H1 (cell line): ENCODE results near the gene TBC1D22A. TPM values are rescaled to one million over a fixed set of nuclear protein-coding genes. Genes with fewer than 3 reads are reported as not detected.

Source experiments
- CTCF ChIA-PET: fragments of 300-600 bp; sonication (Branson Sonifier 250); formaldehyde crosslinking; loops from one replicate; lab custom pipeline; 2021; ENCODE audit not compliant: partially characterized antibody; lab: Charles Lee
- POLR2A ChIA-PET: fragments of 300-600 bp; sonication (Branson Sonifier 250); formaldehyde crosslinking; loops from one replicate; lab custom pipeline; 2021; ENCODE audit warnings: inconsistent platforms; ENCODE audit not compliant: partially characterized antibody; lab: Charles Lee
- DNase-seq, 2 experiments: peaks; one replicate each; pipeline versions ENCODE4 v3.0.0 to v3.0.0-alpha.2; 2010 to 2022; ENCODE audit warnings: low spot score in 2 of 2, low read depth in 1 of 2, mixed read lengths in 1 of 2
- FAIRE-seq: peaks from 2 replicates; lab custom pipeline; 2011; peaks lifted over from hg19 to GRCh38; lab: Jason Lieb, UNC
- H2AFZ ChIP-seq: 2 replicates; pipeline ENCODE4 v1.8.1; 2012; ENCODE audit warnings: low read length, inconsistent platforms
- H2AK5ac ChIP-seq: 2 replicates; pipeline ENCODE4 v1.6.1; 2013; ENCODE audit warnings: low read depth, low read length
- H2BK120ac ChIP-seq: replicated peaks from 2 replicates; pipeline ENCODE3; 2013; ENCODE audit warnings: low read depth, low read length, inconsistent platforms
- H2BK12ac ChIP-seq: 2 replicates; pipeline ENCODE4 v1.6.1; 2013; ENCODE audit warnings: low read depth, low read length
- H2BK15ac ChIP-seq: 2 replicates; pipeline ENCODE4 v1.6.1; 2013; ENCODE audit warnings: low read length
- H2BK20ac ChIP-seq: 2 replicates; pipeline ENCODE4 v1.6.1; 2013; ENCODE audit warnings: low read length
- H2BK5ac ChIP-seq: 2 replicates; pipeline ENCODE4 v1.6.1; 2013; ENCODE audit warnings: low read depth, low read length
- H3K14ac ChIP-seq: 2 replicates; pipeline ENCODE4 v1.6.1; 2013; ENCODE audit warnings: inconsistent platforms; ENCODE audit not compliant: insufficient read length
- H3K18ac ChIP-seq: 2 replicates; pipeline ENCODE4 v1.6.1; 2013; ENCODE audit warnings: low read length; ENCODE audit errors: extremely low read depth
- H3K23ac ChIP-seq: 2 replicates; pipeline ENCODE4 v1.6.1; 2013; ENCODE audit warnings: inconsistent platforms; ENCODE audit not compliant: insufficient read length
- H3K23me2 ChIP-seq: 2 replicates; pipeline ENCODE4 v1.6.1; 2013; ENCODE audit warnings: low read depth, low read length
- H3K27ac ChIP-seq: 2 replicates; pipeline ENCODE4 v1.6.1; 2011; ENCODE audit warnings: low read depth, low read length, inconsistent platforms
- H3K27me3 ChIP-seq, 4 experiments: replicated peaks in 1 of 4; 1 replicate in 1 of 4; 2 replicates in 3 of 4; pipeline versions ENCODE4 v1.6.1 to v1.8.1; 2011 to 2013; ENCODE audit warnings: low read length in 3 of 4, mild to moderate bottlenecking in 3 of 4, inconsistent platforms in 2 of 4, mixed read lengths in 2 of 4, moderate library complexity in 1 of 4; ENCODE audit not compliant: control insufficient read depth in 3 of 4, insufficient read depth in 3 of 4; ENCODE audit errors: extremely low read depth in 1 of 4
- H3K36me3 ChIP-seq, 4 experiments: 2 replicates each; pipeline versions ENCODE4 v1.6.1 to v1.8.1; 2011 to 2013; ENCODE audit warnings: mild to moderate bottlenecking in 4 of 4, low read length in 3 of 4, moderate library complexity in 2 of 4, control low read depth in 1 of 4, inconsistent platforms in 1 of 4; ENCODE audit not compliant: insufficient read depth in 4 of 4, control insufficient read depth in 2 of 4
- H3K4ac ChIP-seq: replicated peaks from 2 replicates; pipeline ENCODE3; 2013; ENCODE audit warnings: low read length, low read depth, mixed read lengths, inconsistent platforms; ENCODE audit not compliant: insufficient read length
- H3K4me1 ChIP-seq, 4 experiments: replicated peaks in 1 of 4; 1 replicate in 1 of 4; 2 replicates in 3 of 4; pipeline versions ENCODE4 v1.6.1 to v1.8.1; 2011 to 2013; ENCODE audit warnings: low read length in 3 of 4, inconsistent platforms in 2 of 4, mixed read lengths in 1 of 4; ENCODE audit not compliant: insufficient read depth in 4 of 4, control insufficient read depth in 3 of 4
- H3K4me2 ChIP-seq, 2 experiments: 2 replicates each; pipeline versions ENCODE4 v1.6.1 to v1.8.1; 2011 to 2013; ENCODE audit warnings: low read depth in 2 of 2, low read length in 2 of 2, control low read depth in 1 of 2, inconsistent platforms in 1 of 2, mild to moderate bottlenecking in 1 of 2; ENCODE audit not compliant: insufficient read depth in 1 of 2
- H3K4me3 ChIP-seq, 4 experiments: fragments of 200-600, 300-600 bp in 1 of 4; sonication (generic), shearing (Covaris generic), sonication (Bioruptor Twin) in 1 of 4; 2 replicates each; pipeline versions ENCODE4 v1.5.1 to v1.8.1; 2011 to 2016; ENCODE audit warnings: low read length in 4 of 4, low read depth in 3 of 4, control low read depth in 2 of 4, inconsistent platforms in 2 of 4, mild to moderate bottlenecking in 2 of 4, mixed read lengths in 1 of 4, moderate library complexity in 1 of 4; ENCODE audit not compliant: insufficient read depth in 2 of 4; ENCODE audit errors: extremely low read depth in 1 of 4
- H3K56ac ChIP-seq: replicated peaks from 2 replicates; pipeline ENCODE3; 2013; ENCODE audit warnings: low read depth, mild to moderate bottlenecking, mixed read lengths, low read length, inconsistent platforms; ENCODE audit not compliant: insufficient read length
- H3K79me1 ChIP-seq: 2 replicates; pipeline ENCODE4 v1.6.1; 2013; ENCODE audit warnings: low read depth, low read length, control low read depth
- H3K79me2 ChIP-seq, 2 experiments: 2 replicates each; pipeline versions ENCODE4 v1.6.1 to v1.8.1; 2012 to 2013; ENCODE audit warnings: low read length in 2 of 2, mild to moderate bottlenecking in 2 of 2, inconsistent platforms in 1 of 2; ENCODE audit not compliant: insufficient read depth in 2 of 2, control insufficient read depth in 1 of 2
- H3K9ac ChIP-seq, 4 experiments: replicated peaks in 1 of 4; 1 replicate in 1 of 4; 2 replicates in 3 of 4; pipeline versions ENCODE4 v1.6.1 to v1.8.1; 2011 to 2013; ENCODE audit warnings: low read depth in 3 of 4, low read length in 3 of 4, control low read depth in 2 of 4, mild to moderate bottlenecking in 2 of 4, moderate library complexity in 2 of 4, inconsistent platforms in 1 of 4; ENCODE audit errors: extremely low read depth in 1 of 4
- H3K9me3 ChIP-seq, 2 experiments: 2 replicates each; pipeline versions ENCODE4 v1.6.1 to v1.8.1; 2012 to 2013; ENCODE audit warnings: mild to moderate bottlenecking in 2 of 2, moderate library complexity in 2 of 2, control low read depth in 1 of 2, inconsistent platforms in 1 of 2, low read depth in 1 of 2, low read length in 1 of 2, mixed read lengths in 1 of 2; ENCODE audit not compliant: insufficient read depth in 2 of 2
- H4K20me1 ChIP-seq, 2 experiments: replicated peaks in 1 of 2; 2 replicates each; pipeline versions ENCODE3 to v1.8.1; 2011 to 2013; ENCODE audit warnings: inconsistent platforms in 2 of 2, low read length in 2 of 2, mild to moderate bottlenecking in 1 of 2; ENCODE audit not compliant: insufficient read depth in 2 of 2, control insufficient read depth in 1 of 2
- H4K5ac ChIP-seq: 2 replicates; pipeline ENCODE4 v1.6.1; 2013; ENCODE audit warnings: low read length, low read depth, mixed read lengths, inconsistent platforms; ENCODE audit not compliant: insufficient read length
- H4K8ac ChIP-seq: 2 replicates; pipeline ENCODE4 v1.8.0; 2013; ENCODE audit warnings: mild to moderate bottlenecking, moderate library complexity, low read length, inconsistent platforms; ENCODE audit not compliant: insufficient read depth; ENCODE audit errors: extremely low read depth
- H4K91ac ChIP-seq: replicated peaks from 2 replicates; pipeline ENCODE3; 2013; ENCODE audit warnings: low read length, mixed read lengths, inconsistent platforms; ENCODE audit not compliant: insufficient read length
- CTBP2 ChIP-seq: IDR thresholded peaks from 2 replicates; pipeline ENCODE4 v1.7.0; 2011; ENCODE audit warnings: borderline replicate concordance, mild to moderate bottlenecking, moderate library complexity, mixed read lengths, low read length; ENCODE audit not compliant: insufficient read depth, insufficient read length
- EGR1 ChIP-seq: IDR thresholded peaks from 2 replicates; pipeline ENCODE4 v1.6.1; 2011; ENCODE audit warnings: low read depth, low read length, borderline replicate concordance
- KDM1A ChIP-seq: fragments of 200-600, 300-600 bp; sonication (generic); IDR thresholded peaks from 2 replicates; pipeline ENCODE4 v1.7.1; 2016; ENCODE audit warnings: mild to moderate bottlenecking, low read length, borderline replicate concordance
- NANOG ChIP-seq: IDR thresholded peaks from 2 replicates; pipeline ENCODE4 v1.6.1; 2011; ENCODE audit warnings: low read length, low read depth, mild to moderate bottlenecking, inconsistent platforms; ENCODE audit not compliant: insufficient read depth, poor library complexity, severe bottlenecking
- POU5F1 ChIP-seq: IDR thresholded peaks from 2 replicates; pipeline ENCODE4 v1.6.1; 2011; ENCODE audit warnings: low read depth, mild to moderate bottlenecking, low read length, moderate library complexity
- RXRA ChIP-seq: IDR thresholded peaks from 2 replicates; pipeline ENCODE4 v1.6.1; 2011; ENCODE audit warnings: low read depth, mild to moderate bottlenecking, low read length, moderate library complexity; ENCODE audit not compliant: insufficient read depth
- SIN3A ChIP-seq, 2 experiments: IDR thresholded peaks in 1 of 2; conservative IDR thresholded peaks in 1 of 2; 2 replicates each; pipeline ENCODE4 v1.6.1; 2011 to 2012; ENCODE audit warnings: low read length in 2 of 2, improper control_type of control experiment in 1 of 2, low read depth in 1 of 2, mild to moderate bottlenecking in 1 of 2
- SUZ12 ChIP-seq: fragments of 200-600 bp; sonication (generic); IDR thresholded peaks from 2 replicates; pipeline ENCODE4 v1.6.1; 2012; ENCODE audit warnings: mild to moderate bottlenecking, inconsistent platforms, low read length, moderate library complexity, mixed read lengths
- TCF12 ChIP-seq: IDR thresholded peaks from 2 replicates; pipeline ENCODE4 v1.6.1; 2011; ENCODE audit warnings: low read depth, mild to moderate bottlenecking, low read length
- WGBS, 2 experiments: shearing (Covaris generic) in 1 of 2; methylation state at CpG; one replicate each; pipeline versions ENCODE4 v1.1.6 to v1.1.7; 2013 to 2015; ENCODE audit warnings: low lambda C conversion rate in 2 of 2, mixed read lengths in 2 of 2, inconsistent platforms in 1 of 2, low coverage in 1 of 2, missing lambda C conversion rate in 1 of 2; ENCODE audit not compliant: insufficient replicate concordance in 2 of 2, insufficient coverage in 1 of 2, insufficient read length in 1 of 2; ENCODE audit errors: extremely low coverage in 1 of 2, missing lambda C conversion rate in 1 of 2; 5-methylcytosine and 5-hydroxymethylcytosine counted together
- polyA plus RNA-seq, 7 experiments: library from polyadenylated mRNA; depleted of rRNA in 3 of 7; stranded (reverse) in 5 of 7; unstranded in 2 of 7; fragments of >200 nt in 5 of 7; fragments of 200-250 nt in 2 of 7; gene quantifications; 1 replicate in 5 of 7; 2 replicates in 1 of 7; 4 replicates in 1 of 7; pipeline versions ENCODE4 v1.2.1 to v1.2.3, GENCODE V29; 2011 to 2013; ENCODE audit warnings: missing spikeins in 2 of 7, mixed read lengths in 2 of 7
- total RNA-seq: library from RNA; stranded (reverse); fragmentation: NEBNext Ultra II Directional; extraction: Animal tissue kit (Norgen Biotek cat#: 25700); gene quantifications from 2 replicates; pipeline ENCODE4 v1.2.1, GENCODE V29; 2021

The TBC1D22A gene
- total and polyA plus RNA-seq, 2 of the 8 experiments (the other 6 are each of a cell fraction or from before 2014, with no cell fraction given), result 11.9 to 18.4 TPM

- no peak overlapping the region for H2BK15ac ChIP-seq
- TF ChIP-seq EGR1 (no peak), TCF12 (no peak), POU5F1 (no peak), CTBP2 (no peak), NANOG (no peak), KDM1A (no peak), SUZ12 (no peak), SIN3A (conservative IDR thresholded peaks at IDR 0.05 in 1 of 2, IDR thresholded peaks at IDR 0.05 in 1 of 2; ENCODE audit: low read depth in 1 of 2, low read length in 2 of 2) (no peak), RXRA (no peak)
These were observed 441.8 kb downstream of the TBC1D22A start for GRCh38 chr22:47204002-47204979.

More at GRCh38 chr22:47204002-47204979, 441.8 kb downstream of the TBC1D22A start:
- H3K56ac ChIP-seq, result no peak overlapping the region
- no peak overlapping the region for H2AK5ac ChIP-seq
- H3K18ac ChIP-seq, result no peak overlapping the region
- H4K5ac ChIP-seq, result no peak overlapping the region
- H4K20me1 ChIP-seq, result no peaks in the 10 kb centered on the region
- H3K4ac ChIP-seq, result no peak overlapping the region
- no peak overlapping the region for H2BK5ac ChIP-seq
- no peak overlapping the region for H4K91ac ChIP-seq
- POLR2A ChIA-PET, result no interaction called here
- no peak overlapping the region; the same call in 1 of the 2 replicates for H4K8ac ChIP-seq
- no peak overlapping the region for H3K23ac ChIP-seq
- no peak overlapping the region for H3K14ac ChIP-seq
- FAIRE-seq (no peak), DNase-seq (peak in 1 of 2 experiments; percentile 16)
- 88% methylated on average over 28 of the region's 28 CpGs; no CpG with 5 or more reads in 1 of the 2 experiments for WGBS, 2 experiments
- H3K23me2 ChIP-seq, result no peaks in the 10 kb centered on the region
- H3K9me3 ChIP-seq, result peaks cover 77 to 100% of the 10 kb centered on the region in 2 experiments
- H3K27me3 ChIP-seq, result no peaks in the 10 kb centered on the region
- no peaks in the 10 kb centered on the region for H3K79me1 ChIP-seq
- H2AFZ ChIP-seq, result no peak overlapping the region
- H3K79me2 ChIP-seq, result no peaks in the 10 kb centered on the region
- H3K4me3 ChIP-seq, result no peak overlapping the region
- no peaks in the 10 kb centered on the region for H3K36me3 ChIP-seq
- H3K4me2 ChIP-seq, result no peak overlapping the region
- CTCF ChIA-PET, result interaction anchor here (0.6 kb wide), 1 partner anchor 400 kb away, joined by 3 read pairs; no protein-coding TSS in a partner anchor
- no peak overlapping the region for H3K9ac ChIP-seq
- H3K27ac ChIP-seq, result no peak overlapping the region
- H2BK12ac ChIP-seq, result no peak overlapping the region
- no peaks in the 10 kb centered on the region for H3K4me1 ChIP-seq
- H2BK20ac ChIP-seq, result no peak overlapping the region
- no peak overlapping the region for H2BK120ac ChIP-seq
